Measurements from ENCODE around the gene CASK. TPM values are rescaled to one million over a fixed set of nuclear protein-coding genes. Genes with fewer than 3 reads are reported as not detected.
"Not testable (repeated sequence)": the region's sequence is repeated elsewhere in the genome, so short reads cannot be mapped to it uniquely, and the experiment has no call there.

Gene CASK
- total RNA-seq, 1 donor from 2014 or later = 30.2 TPM

GRCh38 chrX:41737065-41737464 lies 186.3 kb downstream of the CASK start:
- DNase-seq (ENCODE audit: low spot score) = no peak

GRCh38 chrX:41734530-41734929 lies 188.8 kb downstream of the CASK start:
- no peak for DNase-seq (ENCODE audit: low spot score)

GRCh38 chrX:41733939-41734338 lies 189.4 kb downstream of the CASK start:
- DNase-seq (ENCODE audit: low spot score) = no peak

GRCh38 chrX:41732260-41732659 lies 191.1 kb downstream of the CASK start:
- DNase-seq (ENCODE audit: low spot score) = no peak

- no peak for DNase-seq (ENCODE audit: low spot score)
Measured at GRCh38 chrX:41730081-41730480, 193.3 kb downstream of the CASK start.

- no peak for DNase-seq (ENCODE audit: low spot score)
Measured at GRCh38 chrX:41728125-41728524, 195.2 kb downstream of the CASK start.

GRCh38 chrX:41723826-41724225 lies 199.5 kb downstream of the CASK start, which contains the start of gene GPR82:
Gene GPR82, plus strand, starts transcription at chrX:41724181. Its CDS starts 2,846 bp downstream, at chrX:41727027.
- DNase-seq (ENCODE audit: low spot score) = no peak

- DNase-seq (ENCODE audit: low spot score) = no peak
Measured at GRCh38 chrX:41722816-41723618, 200.3 kb downstream of the CASK start.

GRCh38 chrX:41722214-41722613 lies 201.1 kb downstream of the CASK start:
- no peak for DNase-seq (ENCODE audit: low spot score)

GRCh38 chrX:41721590-41721989 lies 201.8 kb downstream of the CASK start:
- DNase-seq (ENCODE audit: low spot score) = no peak

GRCh38 chrX:41720125-41720779 lies 203.1 kb downstream of the CASK start:
- DNase-seq (ENCODE audit: low spot score) = no peak

GRCh38 chrX:41719610-41720009 lies 203.7 kb downstream of the CASK start:
- DNase-seq (ENCODE audit: low spot score) = not testable (repeated sequence)

GRCh38 chrX:41718481-41719235 lies 204.7 kb downstream of the CASK start:
- no peak for DNase-seq (ENCODE audit: low spot score)

GRCh38 chrX:41716767-41717473 lies 206.4 kb downstream of the CASK start:
- DNase-seq (ENCODE audit: low spot score) = no peak

GRCh38 chrX:41716222-41716621 lies 207.1 kb downstream of the CASK start:
- DNase-seq (ENCODE audit: low spot score) = no peak

GRCh38 chrX:41711021-41711667 lies 212.2 kb downstream of the CASK start:
- no peak for DNase-seq (ENCODE audit: low spot score)

GRCh38 chrX:41708486-41708885 lies 214.9 kb downstream of the CASK start:
- no peak for DNase-seq (ENCODE audit: low spot score)

- no peak for DNase-seq (ENCODE audit: low spot score)
Measured at GRCh38 chrX:41707218-41707617, 216.1 kb downstream of the CASK start.

- no peak for DNase-seq (ENCODE audit: low spot score)
Measured at GRCh38 chrX:41705680-41706374, 217.5 kb downstream of the CASK start.

GRCh38 chrX:41705042-41705441 lies 218.3 kb downstream of the CASK start:
- no peak for DNase-seq (ENCODE audit: low spot score)

Measured in mesenteric fat pad (tissue), 1 donor.